HUES48 (cell line): ENCODE results near the gene MAG.

Source experiments
- H3K27ac ChIP-seq: one replicate; pipeline ENCODE4 v1.7.0; 2013; ENCODE audit warnings: low read depth, low read length, inconsistent platforms
- H3K27me3 ChIP-seq: 2 replicates; pipeline ENCODE4 v1.6.1; 2013; ENCODE audit warnings: mild to moderate bottlenecking, low read length; ENCODE audit not compliant: control insufficient read depth, insufficient read depth
- H3K36me3 ChIP-seq: 2 replicates; pipeline ENCODE4 v1.6.1; 2013; ENCODE audit warnings: low read length; ENCODE audit not compliant: control insufficient read depth, insufficient read depth
- H3K4me1 ChIP-seq: 2 replicates; pipeline ENCODE4 v1.6.1; 2013; ENCODE audit warnings: mild to moderate bottlenecking, low read length; ENCODE audit not compliant: control insufficient read depth, insufficient read depth
- H3K4me3 ChIP-seq: 2 replicates; pipeline ENCODE4 v1.5.1; 2013; ENCODE audit warnings: mild to moderate bottlenecking, low read depth, low read length
- H3K9ac ChIP-seq: 2 replicates; pipeline ENCODE4 v1.6.1; 2013; ENCODE audit warnings: mild to moderate bottlenecking, low read depth, low read length, moderate library complexity
- H3K9me3 ChIP-seq: 2 replicates; pipeline ENCODE4 v1.6.1; 2013; ENCODE audit warnings: low read length; ENCODE audit not compliant: control insufficient read depth, insufficient read depth

Gene MAG

GRCh38 chr19:35303357-35303915 is 11.5 kb downstream of the MAG start:
- no peak overlapping the region for H3K9ac ChIP-seq
- no peak overlapping the region for H3K4me3 ChIP-seq
- H3K4me1 ChIP-seq = no peaks in the 10 kb centered on the region; the same call in 1 of the 2 replicates
- no peak overlapping the region for H3K27ac ChIP-seq
- H3K9me3 ChIP-seq = no peaks in the 10 kb centered on the region
- no peaks in the 10 kb centered on the region for H3K36me3 ChIP-seq
- H3K27me3 ChIP-seq = no peaks in the 10 kb centered on the region

- Histone ChIP-seq H3K9ac (no peak overlapping the region), H3K36me3 (no peaks in the 10 kb centered on the region), H3K27ac (no peak overlapping the region), H3K9me3 (no peaks in the 10 kb centered on the region), H3K4me1 (no peaks in the 10 kb centered on the region; the same call in 1 of the 2 replicates), H3K27me3 (no peaks in the 10 kb centered on the region), H3K4me3 (no peak overlapping the region)
Observed at GRCh38 chr19:35304036-35304435, 12.1 kb downstream of the MAG start.

GRCh38 chr19:35305181-35305580 is 13.2 kb downstream of the MAG start:
- H3K27ac ChIP-seq = no peak overlapping the region
- no peak overlapping the region for H3K9ac ChIP-seq
- no peaks in the 10 kb centered on the region for H3K36me3 ChIP-seq
- H3K9me3 ChIP-seq = no peaks in the 10 kb centered on the region
- no peaks in the 10 kb centered on the region for H3K27me3 ChIP-seq
- no peaks in the 10 kb centered on the region; the same call in 1 of the 2 replicates for H3K4me1 ChIP-seq
- H3K4me3 ChIP-seq = no peak overlapping the region

- H3K27me3 ChIP-seq = no peaks in the 10 kb centered on the region
- no peaks in the 10 kb centered on the region for H3K9me3 ChIP-seq
- H3K36me3 ChIP-seq = no peaks in the 10 kb centered on the region
- H3K4me3 ChIP-seq = no peak overlapping the region
- no peaks in the 10 kb centered on the region for H3K4me1 ChIP-seq
- H3K9ac ChIP-seq = no peak overlapping the region
- H3K27ac ChIP-seq = no peak overlapping the region
Observed at GRCh38 chr19:35306473-35307246, 14.7 kb downstream of the MAG start.

GRCh38 chr19:35307931-35308330 is 16.0 kb downstream of the MAG start:
- Histone ChIP-seq H3K4me3 (no peak overlapping the region), H3K27me3 (no peaks in the 10 kb centered on the region), H3K27ac (no peak overlapping the region), H3K4me1 (no peaks in the 10 kb centered on the region), H3K36me3 (no peaks in the 10 kb centered on the region), H3K9me3 (no peaks in the 10 kb centered on the region), H3K9ac (no peak overlapping the region)

GRCh38 chr19:35308910-35309309 is 16.9 kb downstream of the MAG start:
- Histone ChIP-seq H3K36me3 (no peaks in the 10 kb centered on the region), H3K9me3 (no peaks in the 10 kb centered on the region), H3K4me3 (no peak overlapping the region), H3K27me3 (no peaks in the 10 kb centered on the region), H3K27ac (no peak overlapping the region), H3K4me1 (no peaks in the 10 kb centered on the region), H3K9ac (no peak overlapping the region)

- Histone ChIP-seq H3K27ac (no peak overlapping the region), H3K9me3 (no peaks in the 10 kb centered on the region), H3K4me3 (no peak overlapping the region), H3K36me3 (no peaks in the 10 kb centered on the region), H3K4me1 (no peaks in the 10 kb centered on the region), H3K27me3 (no peaks in the 10 kb centered on the region), H3K9ac (no peak overlapping the region)
Observed at GRCh38 chr19:35309481-35310279, 17.7 kb downstream of the MAG start.

GRCh38 chr19:35310331-35310730 is 18.4 kb downstream of the MAG start:
- no peak overlapping the region for H3K9ac ChIP-seq
- no peaks in the 10 kb centered on the region for H3K36me3 ChIP-seq
- no peaks in the 10 kb centered on the region for H3K9me3 ChIP-seq
- H3K4me1 ChIP-seq = no peaks in the 10 kb centered on the region
- no peak overlapping the region for H3K27ac ChIP-seq
- H3K27me3 ChIP-seq = no peaks in the 10 kb centered on the region
- no peak overlapping the region for H3K4me3 ChIP-seq

GRCh38 chr19:35310811-35311465 is 19.0 kb downstream of the MAG start:
- H3K36me3 ChIP-seq = no peaks in the 10 kb centered on the region
- no peaks in the 10 kb centered on the region for H3K9me3 ChIP-seq
- H3K9ac ChIP-seq = no peak overlapping the region
- H3K4me3 ChIP-seq = no peak overlapping the region
- H3K27ac ChIP-seq = no peak overlapping the region
- H3K4me1 ChIP-seq = no peaks in the 10 kb centered on the region
- H3K27me3 ChIP-seq = no peaks in the 10 kb centered on the region

- no peaks in the 10 kb centered on the region for H3K36me3 ChIP-seq
- no peak overlapping the region for H3K9ac ChIP-seq
- H3K9me3 ChIP-seq = no peaks in the 10 kb centered on the region
- H3K4me1 ChIP-seq = no peaks in the 10 kb centered on the region
- no peak overlapping the region for H3K27ac ChIP-seq
- H3K4me3 ChIP-seq = no peak overlapping the region
- H3K27me3 ChIP-seq = no peaks in the 10 kb centered on the region
Observed at GRCh38 chr19:35311901-35312665, 20.1 kb downstream of the MAG start.
